HepG2 (cell line): Measurements from ENCODE around the gene ENTPD6. TPM values are rescaled to one million over a fixed set of nuclear protein-coding genes. Genes with fewer than 3 reads are reported as not detected.

Source experiments
- BCLAF1 ChIP-seq: fragments of 450-650 bp; IDR thresholded peaks from 2 replicates; pipeline ENCODE4 v1.6.1; 2017; ENCODE audit warnings: mild to moderate bottlenecking
- CCAR2 ChIP-seq: fragments of 200-400 bp; formaldehyde crosslinking; optimal IDR thresholded peaks from 2 replicates; pipeline ENCODE3; 2018; ENCODE audit warnings: low read depth, mild to moderate bottlenecking, low read length, moderate library complexity
- GTF2F1 ChIP-seq: fragments of 150-350 bp; IDR thresholded peaks from 2 replicates; pipeline ENCODE4 v1.6.1; 2014; ENCODE audit warnings: low read length
- IKZF4 ChIP-seq: sonication (generic); formaldehyde crosslinking; IDR thresholded peaks from 2 replicates; pipeline ENCODE4 v1.5.1; 2020; ENCODE audit warnings: borderline replicate concordance, mild to moderate bottlenecking, low read depth, missing genetic modification reagents; ENCODE audit errors: not compliant biosample characterization
- JUN ChIP-seq: sonication (generic); formaldehyde crosslinking; IDR thresholded peaks from 2 replicates; pipeline ENCODE4 v1.4.0; 2020; ENCODE audit warnings: mild to moderate bottlenecking, missing genetic modification reagents
- KLF11 ChIP-seq: IDR thresholded peaks from 2 replicates; pipeline ENCODE4 v1.6.1; 2016; ENCODE audit warnings: missing compliant biosample characterization
- NFYC ChIP-seq: IDR thresholded peaks from 2 replicates; pipeline ENCODE4 v1.6.1; 2016; ENCODE audit warnings: missing genetic modification reagents, missing compliant biosample characterization
- PATZ1 ChIP-seq: sonication (generic); formaldehyde crosslinking; IDR thresholded peaks from 2 replicates; pipeline ENCODE4 v1.4.0; 2020; ENCODE audit warnings: missing genetic modification reagents
- RFX3 ChIP-seq: IDR thresholded peaks from 2 replicates; pipeline ENCODE4 v1.6.1; 2016; ENCODE audit warnings: missing biosample characterization, missing genetic modification reagents
- STAG1 ChIP-seq: sonication (generic); formaldehyde crosslinking; IDR thresholded peaks from 2 replicates; pipeline ENCODE4 v1.4.0; 2020; ENCODE audit warnings: missing genetic modification reagents
- TEAD3 ChIP-seq: optimal IDR thresholded peaks from 2 replicates; pipeline ENCODE3; 2016; ENCODE audit warnings: borderline replicate concordance
- TIGD3 ChIP-seq: sonication (generic); formaldehyde crosslinking; IDR thresholded peaks from 2 replicates; pipeline ENCODE4 v1.5.1; 2020; ENCODE audit warnings: mild to moderate bottlenecking, missing genetic modification reagents, borderline replicate concordance
- TMF1 ChIP-seq: sonication (generic); formaldehyde crosslinking; IDR thresholded peaks from 2 replicates; pipeline ENCODE4 v1.8.1; 2022; ENCODE audit warnings: low read depth, missing genetic modification reagents
- ZNF143 ChIP-seq: sonication (generic); formaldehyde crosslinking; IDR thresholded peaks from 2 replicates; pipeline ENCODE4 v1.4.0; 2020; ENCODE audit warnings: missing genetic modification reagents
- ZNF383 ChIP-seq: sonication (generic); formaldehyde crosslinking; IDR thresholded peaks from 2 replicates; pipeline ENCODE4 v1.4.0; 2020; ENCODE audit warnings: missing genetic modification reagents, mild to moderate bottlenecking, borderline replicate concordance
- ZNF44 ChIP-seq: sonication (generic); formaldehyde crosslinking; IDR thresholded peaks from 2 replicates; pipeline ENCODE4 v1.5.1; 2020; ENCODE audit warnings: mild to moderate bottlenecking, missing genetic modification reagents
- ZNF639 ChIP-seq: conservative IDR thresholded peaks from 2 replicates; pipeline ENCODE4 v1.6.1; 2018; ENCODE audit warnings: missing genetic modification reagents
- ZNF703 ChIP-seq: sonication (generic); formaldehyde crosslinking; IDR thresholded peaks from 2 replicates; pipeline ENCODE4 v1.5.1; 2020; ENCODE audit warnings: missing genetic modification reagents, mild to moderate bottlenecking, moderate library complexity, borderline replicate concordance
- ZNF781 ChIP-seq: sonication (generic); formaldehyde crosslinking; IDR thresholded peaks from 2 replicates; pipeline ENCODE4 v1.5.1; 2020; ENCODE audit warnings: borderline replicate concordance, mild to moderate bottlenecking, missing genetic modification reagents; ENCODE audit errors: not compliant biosample characterization
- polyA plus RNA-seq, 8 experiments: library from polyadenylated mRNA; depleted of rRNA in 3 of 8; stranded (reverse) in 7 of 8; unstranded in 1 of 8; fragments of >200 nt; fragmentation: Illumina TruSeq in 4 of 8; extraction: Trizol in 4 of 8; gene quantifications; 2 replicates each; pipeline versions ENCODE4 v1.2.1 to v1.2.3, GENCODE V29; 2011 to 2016; ENCODE audit warnings: low read depth in 4 of 8, missing spikeins in 1 of 8, mixed read lengths in 1 of 8; ENCODE audit not compliant: insufficient read depth in 1 of 8
- total RNA-seq, 5 experiments: library from RNA; depleted of rRNA; stranded (reverse); fragments of >200 nt; fragmentation: Illumina TruSeq; extraction: Trizol; gene quantifications; 2 replicates each; pipeline ENCODE4 v1.2.3, GENCODE V29; 2016; ENCODE audit warnings: low read depth in 1 of 5
- TF ChIP-seq, protein P1 (sequence below), 2 experiments: fragments of 450-650 bp in 1 of 2; sonication (generic) in 1 of 2; formaldehyde crosslinking; IDR thresholded peaks; 2 replicates each; pipeline versions ENCODE4 v1.5.0 to v1.8.0; 2020 to 2022; ENCODE audit warnings: mild to moderate bottlenecking in 1 of 2, missing genetic modification reagents in 1 of 2

Gene ENTPD6
- total and polyA plus RNA-seq, 2 of the 13 experiments (the other 11 are each of a cell fraction or from before 2014, with no cell fraction given), result 164 to 172 TPM

GRCh38 chr20:25195962-25196785, 662 bp downstream of the ENTPD6 start (continued):
- no peak for TF ChIP-seq ZNF639 (CRISPR knock-in tag)
- no peak for TF ChIP-seq PATZ1
- peak; percentile 68 for TF ChIP-seq TIGD3 (CRISPR knock-in tag)
- no peak for TF ChIP-seq ZNF44
- TF ChIP-seq RFX3 (CRISPR knock-in tag), result no peak
- TF ChIP-seq CCAR2, result no peak
- no peak for TF ChIP-seq STAG1 (CRISPR knock-in tag)
- TF ChIP-seq BCLAF1, result no peak
- no peak for TF ChIP-seq GTF2F1
- no peak for TF ChIP-seq KLF11 (CRISPR knock-in tag)
- TF ChIP-seq ZNF781 (CRISPR knock-in tag), result peak; percentile 53
- no peak; the same call in 1 of the 2 replicates for TF ChIP-seq ZNF383
- TF ChIP-seq IKZF4, result no peak
- TF ChIP-seq ZNF143 (CRISPR knock-in tag), result no peak
- no peak for TF ChIP-seq JUN (CRISPR knock-in tag)
- TF ChIP-seq TEAD3, result no peak
- TF ChIP-seq TMF1 (CRISPR knock-in tag), result no peak; the same call in 1 of the 2 replicates
- no peak for TF ChIP-seq NFYC (CRISPR knock-in tag)
- no peak for TF ChIP-seq ZNF703 (CRISPR knock-in tag)
- TF ChIP-seq, protein P1, sequence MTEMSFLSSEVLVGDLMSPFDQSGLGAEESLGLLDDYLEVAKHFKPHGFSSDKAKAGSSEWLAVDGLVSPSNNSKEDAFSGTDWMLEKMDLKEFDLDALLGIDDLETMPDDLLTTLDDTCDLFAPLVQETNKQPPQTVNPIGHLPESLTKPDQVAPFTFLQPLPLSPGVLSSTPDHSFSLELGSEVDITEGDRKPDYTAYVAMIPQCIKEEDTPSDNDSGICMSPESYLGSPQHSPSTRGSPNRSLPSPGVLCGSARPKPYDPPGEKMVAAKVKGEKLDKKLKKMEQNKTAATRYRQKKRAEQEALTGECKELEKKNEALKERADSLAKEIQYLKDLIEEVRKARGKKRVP (CRISPR knock-in tag; IDR thresholded peaks at IDR 0.05), result peak in 1 of 2 experiments; percentile 57; a peak in 1 of 4 replicates
